GM12878 (cell line): ENCODE measurements around the gene PIGQ. TPM values are rescaled to one million over a fixed set of nuclear protein-coding genes. Genes with fewer than 3 reads are reported as not detected.

ENCODE experiments used
- ATAC-seq: fragments of 200-7000 bp; cut with Tn5 transposase; 3 replicates; pipeline ENCODE4 v1.9.1; 2020; ENCODE audit warnings: mild to moderate bottlenecking, moderate library complexity
- BruUV-seq: library from RNA; stranded (reverse); fragments of 400-500 nt; replicated peaks from 2 replicates; lab custom pipeline; 2021; lab: Mats Ljungman, UMichigan
- CTCF ChIA-PET: fragments of 300-600 bp; sonication (Branson Sonifier 250); formaldehyde crosslinking; extraction: SDS; loops from one replicate; lab custom pipeline; 2021; ENCODE audit warnings: inconsistent platforms; lab: Yijun Ruan, JAX
- POLR2A ChIA-PET: fragments of 350-600 bp; formaldehyde crosslinking; extraction: SDS; loops from one replicate; lab custom pipeline; 2021; ENCODE audit warnings: inconsistent platforms; lab: Charles Lee
- RAD21 ChIA-PET: fragments of 300-600 bp; sonication (Branson Sonifier 250); formaldehyde crosslinking; loops from one replicate; lab custom pipeline; 2023; ENCODE audit warnings: antibody characterized with exemption; ENCODE audit not compliant: unreplicated experiment; lab: Charles Lee
- SMC1A ChIA-PET: fragments of 300-600 bp; sonication (Branson Sonifier 250); formaldehyde crosslinking; loops from one replicate; lab custom pipeline; 2023; ENCODE audit not compliant: unreplicated experiment, uncharacterized antibody; lab: Charles Lee
- DNase-seq: peaks from one replicate; pipeline ENCODE4 v3.0.0-alpha.2; 2011; ENCODE audit warnings: low read depth, low spot score
- FAIRE-seq: peaks from 3 replicates; lab custom pipeline; 2011; peaks lifted over from hg19 to GRCh38; lab: Jason Lieb, UNC
- H2AFZ ChIP-seq: 2 replicates; pipeline ENCODE4 v1.6.0; 2011; ENCODE audit warnings: low read depth, low read length, control low read depth; ENCODE audit not compliant: control insufficient read depth
- H3K27ac ChIP-seq: 2 replicates; pipeline ENCODE4 v1.5.1; 2011; ENCODE audit warnings: control low read depth; ENCODE audit not compliant: control insufficient read depth, insufficient read depth
- H3K27me3 ChIP-seq, 2 experiments: replicated peaks in 1 of 2; 2 replicates each; pipeline versions ENCODE4 v1.6.0 to v1.6.1; 2011; ENCODE audit warnings: low read length in 1 of 2; ENCODE audit not compliant: control insufficient read depth in 2 of 2, insufficient read depth in 2 of 2
- H3K36me3 ChIP-seq, 2 experiments: 2 replicates each; pipeline ENCODE4 v1.5.1; 2011; ENCODE audit warnings: low read length in 1 of 2; ENCODE audit not compliant: control insufficient read depth in 2 of 2, insufficient read depth in 2 of 2
- H3K4me1 ChIP-seq: 2 replicates; pipeline ENCODE4 v1.6.1; 2011; ENCODE audit warnings: mild to moderate bottlenecking, low read length, moderate library complexity, mixed read lengths; ENCODE audit not compliant: control insufficient read depth, insufficient read depth
- H3K4me2 ChIP-seq: 2 replicates; pipeline ENCODE4 v1.6.0; 2011; ENCODE audit warnings: control low read depth; ENCODE audit not compliant: control insufficient read depth, insufficient read depth
- H3K4me3 ChIP-seq: fragments of 200-600 bp; sonication (generic); 2 replicates; pipeline ENCODE4 v1.5.1; 2016
- H3K79me2 ChIP-seq: 2 replicates; pipeline ENCODE4 v1.6.0; 2011; ENCODE audit warnings: low read length; ENCODE audit not compliant: control insufficient read depth, insufficient read depth
- H3K9ac ChIP-seq: 2 replicates; pipeline ENCODE4 v1.8.0; 2011; ENCODE audit warnings: low read length, control low read depth, mixed read lengths; ENCODE audit not compliant: control insufficient read depth, insufficient read depth
- H3K9me3 ChIP-seq: replicated peaks from 3 replicates; pipeline ENCODE4 v1.5.1; 2011; ENCODE audit warnings: mild to moderate bottlenecking, low read length; ENCODE audit not compliant: control insufficient read depth, insufficient read depth
- H4K20me1 ChIP-seq: 2 replicates; pipeline ENCODE4 v1.6.0; 2011; ENCODE audit not compliant: control insufficient read depth, insufficient read depth
- BMI1 ChIP-seq: fragments of 450-650 bp; IDR thresholded peaks from 2 replicates; pipeline ENCODE4 v1.6.1; 2016; ENCODE audit warnings: mild to moderate bottlenecking, moderate library complexity, borderline replicate concordance
- E2F8 ChIP-seq: fragments of 450-650 bp; IDR thresholded peaks from 2 replicates; pipeline ENCODE4 v1.6.1; 2018; ENCODE audit warnings: mild to moderate bottlenecking, low read depth, moderate library complexity; ENCODE audit not compliant: partially characterized antibody
- IKZF2 ChIP-seq, 2 experiments: fragments of 450-650 bp; IDR thresholded peaks; 2 replicates each; pipeline ENCODE4 v1.6.1; 2017; ENCODE audit warnings: mild to moderate bottlenecking in 2 of 2, moderate library complexity in 2 of 2
- MTA3 ChIP-seq: IDR thresholded peaks from 2 replicates; pipeline ENCODE4 v1.6.1; 2012; ENCODE audit warnings: low read length, inconsistent platforms, borderline replicate concordance
- NKRF ChIP-seq: fragments of 450-650 bp; conservative IDR thresholded peaks from 2 replicates; pipeline ENCODE4 v1.6.1; 2017; ENCODE audit warnings: mild to moderate bottlenecking, moderate library complexity
- PAX5 ChIP-seq: IDR thresholded peaks from 2 replicates; pipeline ENCODE4 v1.6.1; 2011; ENCODE audit warnings: low read depth, low read length, borderline replicate concordance
- RFX5 ChIP-seq: IDR thresholded peaks from 2 replicates; pipeline ENCODE4 v1.6.1; 2011; ENCODE audit warnings: low read depth, low read length, improper control_type of control experiment
- SUPT20H ChIP-seq: IDR thresholded peaks from 2 replicates; pipeline ENCODE4 v1.6.1; 2011; ENCODE audit warnings: low read depth, mild to moderate bottlenecking, low read length, moderate library complexity, borderline replicate concordance; ENCODE audit not compliant: control insufficient read depth
- TARDBP ChIP-seq: IDR thresholded peaks from 2 replicates; pipeline ENCODE4 v1.6.1; 2016; ENCODE audit warnings: borderline replicate concordance
- ZBTB4 ChIP-seq: fragments of 450-650 bp; formaldehyde crosslinking; IDR thresholded peaks from 2 replicates; pipeline ENCODE4 v1.4.0; 2022; ENCODE audit warnings: mild to moderate bottlenecking, moderate library complexity
- WGBS: methylation state at CpG from one replicate; pipeline ENCODE4 v1.1.6; 2016; ENCODE audit warnings: low lambda C conversion rate; ENCODE audit not compliant: insufficient replicate concordance, insufficient coverage; ENCODE audit errors: missing lambda C conversion rate; 5-methylcytosine and 5-hydroxymethylcytosine counted together
- in situ Hi-C: fragments of 300-500 bp; cut with MboI; formaldehyde crosslinking; loops from 9 replicates; pipeline ENCODE4 v1.14.3; 2018; ENCODE audit warnings: mixed read lengths
- intact Hi-C: fragments of 100-400 bp; cut with micrococcal nuclease; formaldehyde crosslinking; loops from one replicate; pipeline ENCODE4 v1.14.2; 2022; ENCODE audit not compliant: unreplicated experiment
- polyA plus RNA-seq, 11 experiments: library from polyadenylated mRNA; depleted of rRNA in 4 of 11; unstranded in 6 of 11; stranded (reverse) in 5 of 11; fragments of >200 nt; fragmentation: Nextera tagmentation in 4 of 11; fragmentation: Illumina TruSeq in 1 of 11; extraction: Ambion mirVana in 4 of 11; extraction: Trizol in 1 of 11; gene quantifications; 1 replicate in 1 of 11; 2 replicates in 10 of 11; pipeline versions ENCODE4 v1.2.1 to v1.2.3, GENCODE V29; 2011 to 2016; ENCODE audit warnings: inconsistent platforms in 2 of 11, missing spikeins in 2 of 11, low read depth in 1 of 11
- total RNA-seq, 4 experiments: library from RNA; depleted of rRNA in 3 of 4; stranded (reverse); fragments of >200 nt in 3 of 4; fragmentation: Illumina TruSeq in 1 of 4; extraction: Trizol in 1 of 4; gene quantifications; 2 replicates each; pipeline versions ENCODE4 v1.2.1 to v1.2.3, GENCODE V29; 2013 to 2021
- TF ChIP-seq, protein P1 (sequence below): fragments of 450-650 bp; IDR thresholded peaks from 2 replicates; pipeline ENCODE4 v1.6.1; 2018; ENCODE audit warnings: borderline replicate concordance, mild to moderate bottlenecking; ENCODE audit not compliant: partially characterized antibody

The PIGQ gene
- total and polyA plus RNA-seq, 10 of the 15 experiments (the other 5 are each of a cell fraction or from before 2014, with no cell fraction given): 1.8 to 31.3 (median 17.5) TPM; not detected in 1

DNA sequence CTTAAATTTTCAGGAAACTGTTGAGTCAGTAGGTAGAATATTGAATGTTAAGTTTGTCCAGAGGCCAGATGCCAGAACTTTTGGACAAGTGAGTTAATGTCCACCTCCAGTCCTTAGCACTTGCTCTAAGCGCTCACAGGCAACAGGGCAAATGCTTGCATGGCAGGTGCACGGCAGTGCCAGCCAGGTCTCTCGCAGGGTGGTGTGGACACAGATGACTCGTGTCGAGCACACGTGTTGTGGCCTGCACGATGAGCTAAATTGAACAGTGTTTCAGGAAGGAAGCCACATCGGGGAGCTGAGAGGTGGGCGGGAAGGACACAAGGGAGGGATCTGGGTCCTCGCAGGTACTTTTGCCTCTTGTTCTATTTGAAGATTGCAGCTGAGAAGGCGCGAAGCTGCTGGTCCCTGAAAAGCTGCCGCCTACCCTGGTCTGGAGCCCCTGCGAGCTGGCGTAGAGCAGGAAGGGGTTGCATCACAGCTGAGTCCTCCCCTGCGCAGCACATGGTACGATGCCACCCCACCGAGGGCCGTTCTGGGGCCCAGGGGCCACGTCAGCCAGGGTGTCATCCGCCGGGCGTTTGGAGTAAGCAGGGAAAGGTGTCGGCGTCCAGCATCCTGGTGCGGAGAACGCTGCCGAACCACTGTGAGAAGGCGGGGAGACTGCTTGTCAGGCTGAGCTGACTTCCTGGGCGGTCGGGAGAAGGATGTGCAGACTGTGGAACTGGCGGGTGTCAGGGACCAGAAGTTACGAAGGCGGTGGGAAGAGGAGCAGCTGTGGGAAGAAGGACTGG lies 26.4 kb downstream of the PIGQ start (continued):
- TF ChIP-seq E2F8 (no peak), RFX5 (no peak), BMI1 (no peak), SUPT20H (no peak)
- TF ChIP-seq, all 136 proteins: peak for 0

DNA sequence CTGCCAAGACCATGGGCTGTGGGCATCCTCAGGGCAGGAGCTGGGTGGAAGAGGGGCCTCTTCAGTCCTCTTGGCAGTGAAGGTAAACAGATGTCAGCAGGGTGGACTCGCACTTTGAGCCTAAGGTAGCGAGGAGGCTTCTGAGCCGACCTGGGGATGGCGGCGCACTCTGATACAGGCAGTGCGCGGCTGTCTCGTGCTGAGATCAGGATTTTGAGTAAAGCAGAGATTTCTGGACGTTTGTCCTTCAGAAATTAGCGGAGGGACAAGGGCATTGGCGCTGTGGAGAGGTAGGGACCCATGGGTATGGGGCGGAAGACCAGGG lies 26.9 kb downstream of the PIGQ start:
- H3K36me3 ChIP-seq: peaks cover 0 to 4% of the 10 kb centered on the region in 2 experiments; a peak in 2 of 4 replicates
- ChIA-PET CTCF (interaction anchor here (0.9 kb wide), 1 partner anchor 9 kb away, joined by 4 read pairs; no protein-coding TSS in a partner anchor), RAD21 (no interaction called here), SMC1A (no interaction called here), POLR2A (no interaction called here)
- no TSS peak for BruUV-seq
- intact Hi-C loops (no loop called here), in situ Hi-C loops (no loop called here)
- no peaks in the 10 kb centered on the region; the same call in 2 of the 3 replicates for H3K9me3 ChIP-seq
- no peak overlapping the region for H3K9ac ChIP-seq
- H4K20me1 ChIP-seq: no peaks in the 10 kb centered on the region
- no peaks in the 10 kb centered on the region; the same call in 1 of the 2 replicates for H3K4me1 ChIP-seq
- H3K79me2 ChIP-seq: peaks cover 1% of the 10 kb centered on the region; the same call in 1 of the 2 replicates
- ATAC-seq (no peak), FAIRE-seq (no peak), DNase-seq (no peak)
- 92% methylated on average over 12 of the region's 12 CpGs for WGBS
- H3K4me3 ChIP-seq: no peak overlapping the region
- no peak overlapping the region for H3K4me2 ChIP-seq
- H3K27me3 ChIP-seq: no peaks in the 10 kb centered on the region
- H2AFZ ChIP-seq: no peak overlapping the region
- H3K27ac ChIP-seq: no peak overlapping the region
- TF ChIP-seq NKRF: no peak
- TF ChIP-seq, protein P1, sequence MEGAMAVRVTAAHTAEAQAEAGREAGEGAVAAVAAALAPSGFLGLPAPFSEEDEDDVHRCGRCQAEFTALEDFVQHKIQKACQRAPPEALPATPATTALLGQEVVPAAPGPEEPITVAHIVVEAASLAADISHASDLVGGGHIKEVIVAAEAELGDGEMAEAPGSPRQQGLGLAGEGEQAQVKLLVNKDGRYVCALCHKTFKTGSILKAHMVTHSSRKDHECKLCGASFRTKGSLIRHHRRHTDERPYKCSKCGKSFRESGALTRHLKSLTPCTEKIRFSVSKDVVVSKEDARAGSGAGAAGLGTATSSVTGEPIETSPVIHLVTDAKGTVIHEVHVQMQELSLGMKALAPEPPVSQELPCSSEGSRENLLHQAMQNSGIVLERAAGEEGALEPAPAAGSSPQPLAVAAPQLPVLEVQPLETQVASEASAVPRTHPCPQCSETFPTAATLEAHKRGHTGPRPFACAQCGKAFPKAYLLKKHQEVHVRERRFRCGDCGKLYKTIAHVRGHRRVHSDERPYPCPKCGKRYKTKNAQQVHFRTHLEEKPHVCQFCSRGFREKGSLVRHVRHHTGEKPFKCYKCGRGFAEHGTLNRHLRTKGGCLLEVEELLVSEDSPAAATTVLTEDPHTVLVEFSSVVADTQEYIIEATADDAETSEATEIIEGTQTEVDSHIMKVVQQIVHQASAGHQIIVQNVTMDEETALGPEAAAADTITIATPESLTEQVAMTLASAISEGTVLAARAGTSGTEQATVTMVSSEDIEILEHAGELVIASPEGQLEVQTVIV: no peak
- no peak for TF ChIP-seq PAX5
- TF ChIP-seq IKZF2 (IDR thresholded peaks at IDR 0.05): no peak
- TF ChIP-seq ZBTB4 (CRISPR knock-in tag): no peak
- no peak for TF ChIP-seq TARDBP
- TF ChIP-seq MTA3: no peak
